Keratinocyte (primary cell): Measurements from ENCODE around the gene NEK2. TPM values are rescaled to one million over a fixed set of nuclear protein-coding genes. Genes with fewer than 3 reads are reported as not detected.

Source experiments
- DNase-seq: peaks from one replicate; pipeline ENCODE4 v3.0.0-alpha.2; 2011; ENCODE audit warnings: low read depth, missing footprints, low spot score
- FAIRE-seq: peaks from 2 replicates; lab custom pipeline; 2011; peaks lifted over from hg19 to GRCh38; lab: Jason Lieb, UNC
- H2AFZ ChIP-seq: 2 replicates; pipeline ENCODE4 v1.6.0; 2012; ENCODE audit warnings: low read length, control low read depth, inconsistent platforms; ENCODE audit not compliant: control insufficient read depth
- H3K27ac ChIP-seq: 2 replicates; pipeline ENCODE4 v1.5.1; 2011; ENCODE audit warnings: low read length; ENCODE audit not compliant: control insufficient read depth, insufficient read depth
- H3K27me3 ChIP-seq: 3 replicates; pipeline ENCODE4 v1.6.0; 2011; ENCODE audit warnings: low read length; ENCODE audit not compliant: control insufficient read depth, insufficient read depth; ENCODE audit errors: extremely low read depth
- H3K36me3 ChIP-seq, 2 experiments: 2 replicates in 1 of 2; 3 replicates in 1 of 2; pipeline ENCODE4 v1.5.1; 2011; ENCODE audit warnings: low read length in 2 of 2, mild to moderate bottlenecking in 1 of 2; ENCODE audit not compliant: control insufficient read depth in 2 of 2, insufficient read depth in 2 of 2; ENCODE audit errors: extremely low read depth in 1 of 2
- H3K4me1 ChIP-seq: 3 replicates; pipeline ENCODE4 v1.5.1; 2011; ENCODE audit warnings: low read length; ENCODE audit not compliant: control insufficient read depth, insufficient read depth; ENCODE audit errors: extremely low read depth
- H3K4me2 ChIP-seq: 3 replicates; pipeline ENCODE4 v1.6.0; 2011; ENCODE audit warnings: low read depth, low read length; ENCODE audit not compliant: control insufficient read depth, insufficient read depth; ENCODE audit errors: extremely low read depth
- H3K4me3 ChIP-seq, 3 experiments: fragments of 200-600 bp in 1 of 3; sonication (generic) in 1 of 3; 2 replicates in 2 of 3; 3 replicates in 1 of 3; pipeline ENCODE4 v1.5.1; 2011 to 2016; ENCODE audit warnings: low read length in 3 of 3, mild to moderate bottlenecking in 3 of 3, control low read depth in 2 of 3, inconsistent platforms in 1 of 3, low read depth in 1 of 3, mixed read lengths in 1 of 3, mixed run types in 1 of 3, moderate library complexity in 1 of 3; ENCODE audit not compliant: control insufficient read depth in 2 of 3, insufficient read depth in 2 of 3; ENCODE audit errors: extremely low read depth in 1 of 3
- H3K79me2 ChIP-seq: 2 replicates; pipeline ENCODE4 v1.6.0; 2012; ENCODE audit warnings: low read length; ENCODE audit not compliant: control insufficient read depth, insufficient read depth
- H3K9ac ChIP-seq: 3 replicates; pipeline ENCODE4 v1.6.0; 2011; ENCODE audit warnings: low read length; ENCODE audit not compliant: control insufficient read depth, insufficient read depth; ENCODE audit errors: extremely low read depth
- H3K9me1 ChIP-seq: 3 replicates; pipeline ENCODE4 v1.6.0; 2011; ENCODE audit warnings: low read length; ENCODE audit not compliant: control insufficient read depth, insufficient read depth; ENCODE audit errors: extremely low read depth
- H3K9me3 ChIP-seq: 2 replicates; pipeline ENCODE4 v1.5.1; 2012; ENCODE audit warnings: low read depth, low read length; ENCODE audit not compliant: control insufficient read depth
- H4K20me1 ChIP-seq: 3 replicates; pipeline ENCODE4 v1.6.0; 2011; ENCODE audit warnings: low read length; ENCODE audit not compliant: control insufficient read depth, insufficient read depth; ENCODE audit errors: extremely low read depth
- CTCF ChIP-seq, 3 experiments: IDR thresholded peaks in 1 of 3; conservative IDR thresholded peaks in 1 of 3; optimal IDR thresholded peaks in 1 of 3; 2 replicates in 2 of 3; 3 replicates in 1 of 3; pipeline versions ENCODE3 to v1.5.1; 2011; ENCODE audit warnings: low read length in 3 of 3, mild to moderate bottlenecking in 3 of 3, moderate library complexity in 2 of 3, control low read depth in 1 of 3, inconsistent platforms in 1 of 3; ENCODE audit not compliant: insufficient read depth in 2 of 3; ENCODE audit errors: extremely low read depth in 1 of 3
- EZH2 ChIP-seq: IDR thresholded peaks from one replicate; pipeline ENCODE4 v1.6.1; 2012; ENCODE audit warnings: inconsistent platforms, mild to moderate bottlenecking, low read length, moderate library complexity
- dilution Hi-C: fragments of 300-500 bp; cut with MboI; formaldehyde crosslinking; loops from one replicate; pipeline ENCODE4 v1.7.0; 2020; ENCODE audit warnings: low sequenced_read_pairs; ENCODE audit not compliant: extremely low pct_ligation_motif_present
- polyA minus RNA-seq, 3 experiments: library from RNA; depleted of rRNA, polyadenylated mRNA; stranded (reverse); fragments of >200 nt; gene quantifications; 1 replicate in 1 of 3; 2 replicates in 1 of 3; 3 replicates in 1 of 3; pipeline ENCODE4 v1.2.3, GENCODE V29; 2011
- polyA plus RNA-seq, 5 experiments: library from polyadenylated mRNA; depleted of rRNA in 3 of 5; stranded (reverse) in 3 of 5; stranded (forward) in 1 of 5; unstranded in 1 of 5; fragments of >200 nt; gene quantifications; 1 replicate in 1 of 5; 2 replicates in 3 of 5; 3 replicates in 1 of 5; pipeline versions ENCODE4 v1.2.1 to v1.2.3, GENCODE V29; 2011 to 2012; ENCODE audit warnings: missing spikeins in 2 of 5, low read depth in 1 of 5, low replicate concordance in 1 of 5

Gene NEK2
- polyA plus RNA-seq, result 0.99 to 10.8 TPM (median 7.0 TPM) in 3 replicates
- polyA plus RNA-seq (2011; ENCODE audit: low read depth), result not detected
- 2.1 and 3.3 TPM in 2 replicates for polyA plus RNA-seq (2011; cell fraction: cytosol; rRNA removed)
- 1.1 and 1.5 TPM in 2 replicates for polyA plus RNA-seq (2011; cell fraction: nucleus; rRNA removed)
- 6.2 TPM in 1 of 2 replicates, not detected in the other for polyA plus RNA-seq (2012; ENCODE audit: low replicate concordance)
- polyA minus RNA-seq, result 1.5 to 9.0 TPM (median 2.5 TPM) in 3 replicates
- polyA minus RNA-seq (2011; cell fraction: cytosol; rRNA and poly(A)+ RNA removed), result 4.8 TPM
- 0.53 and 2.4 TPM in 2 replicates for polyA minus RNA-seq (2011; cell fraction: nucleus; rRNA and poly(A)+ RNA removed)

- Histone ChIP-seq H3K4me2 (peak within 1 kb of the TSS; percentile 87), H3K9ac (peak within 1 kb of the TSS; percentile 70), H3K9me1 (no peaks in the 10 kb centered on the region), H3K4me1 (peaks cover 13% of the 10 kb centered on the region), H3K9me3 (no peaks in the 10 kb centered on the region), H3K79me2 (peaks cover 6% of the 10 kb centered on the region), H2AFZ (peak within 1 kb of the TSS; percentile 99), H3K36me3 (peaks cover 0 to 5% of the 10 kb centered on the region in 2 experiments), H3K4me3 (peak within 1 kb of the TSS; percentile 47 to 88 (median 86)), H4K20me1 (no peaks in the 10 kb centered on the region), H3K27ac (peak within 1 kb of the TSS; percentile 53), H3K27me3 (no peaks in the 10 kb centered on the region)
- dilution Hi-C loops, result no loop called here
- TF ChIP-seq CTCF (optimal IDR thresholded peaks at IDR 0.05 in 1 of 3, IDR thresholded peaks at IDR 0.05 in 1 of 3, conservative IDR thresholded peaks at IDR 0.05 in 1 of 3; ENCODE audit: extremely low read depth in 1 of 3, insufficient read depth in 2 of 3, low read length in 3 of 3) (no peak), EZH2 (no peak)
- DNase-seq (peak; percentile 68), FAIRE-seq (peak; percentile 63)
Measured at GRCh38 chr1:211675230-211676105, at the start of gene NEK2. Gene NEK2, minus strand, starts transcription at chr1:211675621. Its CDS starts 142 bp downstream, at chr1:211675479.

GRCh38 chr1:211724687-211725196, 49.3 kb upstream of the NEK2 start:
- Histone ChIP-seq H3K4me1 (no peaks in the 10 kb centered on the region), H3K27me3 (no peaks in the 10 kb centered on the region), H3K9me3 (no peaks in the 10 kb centered on the region), H3K36me3 (no peaks in the 10 kb centered on the region), H3K79me2 (no peaks in the 10 kb centered on the region), H3K4me3 (no peak overlapping the region), H3K9me1 (no peaks in the 10 kb centered on the region), H4K20me1 (no peaks in the 10 kb centered on the region), H3K27ac (no peak overlapping the region), H3K4me2 (no peak overlapping the region), H2AFZ (no peak overlapping the region), H3K9ac (no peak overlapping the region)
- DNase-seq, result no peak
- FAIRE-seq, result no peak
- TF ChIP-seq CTCF (optimal IDR thresholded peaks at IDR 0.05 in 1 of 3, IDR thresholded peaks at IDR 0.05 in 1 of 3, conservative IDR thresholded peaks at IDR 0.05 in 1 of 3; ENCODE audit: extremely low read depth in 1 of 3, insufficient read depth in 2 of 3, low read length in 3 of 3), result no peak
- TF ChIP-seq EZH2, result no peak
- dilution Hi-C loops, result no loop called here
